ENCODE data around the gene FHL2.

- TF ChIP-seq POLR2A (IDR thresholded peaks at IDR 0.05) (no peak), CTCF (IDR thresholded peaks at IDR 0.05) (no peak)
These were observed 7.4 kb upstream of the FHL2 start for GRCh38 chr2:105406221-105406620.
